ENCODE results near the gene YY1.
"Not testable (repeated sequence)": the region's sequence is repeated elsewhere in the genome, so short reads cannot be mapped to it uniquely, and the experiment has no call there.

Gene YY1

DNA sequence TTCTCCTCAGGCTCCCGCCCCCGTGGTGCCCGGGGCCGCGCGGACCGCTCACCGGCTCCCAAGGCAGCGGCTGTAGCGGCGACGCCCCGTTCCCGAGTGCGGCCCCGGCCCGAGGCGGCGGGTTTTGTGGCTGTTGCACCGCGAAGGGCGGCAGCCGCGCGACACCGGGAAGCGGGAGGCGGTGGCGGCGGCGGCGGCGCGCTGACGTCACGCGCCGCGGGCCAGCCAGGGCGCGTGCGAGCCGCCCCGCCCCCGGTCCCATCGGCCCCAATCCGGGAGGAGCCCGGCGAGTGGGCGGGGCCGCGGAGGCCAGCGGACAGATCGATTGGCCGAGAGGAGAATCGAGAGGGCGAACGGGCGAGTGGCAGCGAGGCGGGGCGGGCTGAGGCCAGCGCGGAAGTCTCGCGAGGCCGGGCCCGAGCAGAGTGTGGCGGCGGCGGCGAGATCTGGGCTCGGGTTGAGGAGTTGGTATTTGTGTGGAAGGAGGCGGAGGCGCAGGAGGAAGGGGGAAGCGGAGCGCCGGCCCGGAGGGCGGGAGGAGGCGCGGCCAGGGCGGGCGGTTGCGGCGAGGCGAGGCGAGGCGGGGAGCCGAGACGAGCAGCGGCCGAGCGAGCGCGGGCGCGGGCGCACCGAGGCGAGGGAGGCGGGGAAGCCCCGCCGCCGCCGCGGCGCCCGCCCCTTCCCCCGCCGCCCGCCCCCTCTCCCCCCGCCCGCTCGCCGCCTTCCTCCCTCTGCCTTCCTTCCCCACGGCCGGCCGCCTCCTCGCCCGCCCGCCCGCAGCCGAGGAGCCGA lies at the start of gene YY1:
Gene YY1 (plus strand): TSS at position 726 of the 792 bp plus-strand sequence. CDS start 101 bp downstream, outside the sequence.
- DNase-seq = peak; percentile 99

DNA sequence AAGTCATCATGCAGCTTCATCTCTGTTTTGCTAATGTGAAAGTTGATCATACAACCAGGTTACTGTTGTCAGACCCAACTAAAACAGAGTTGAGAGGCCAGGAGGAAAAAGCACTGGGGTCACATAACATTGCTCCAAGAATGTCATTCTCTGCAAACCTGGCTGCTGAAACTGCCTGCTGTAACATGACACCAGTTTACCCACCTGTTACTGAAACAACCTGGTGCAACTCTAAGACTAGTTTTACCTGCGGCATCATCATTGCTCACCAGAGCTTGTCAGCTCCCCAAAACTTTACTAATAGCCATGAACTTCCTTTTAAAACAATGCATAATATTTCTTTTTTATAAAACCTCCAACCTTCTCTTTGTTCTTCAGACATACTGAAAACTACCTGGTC lies 48.8 kb upstream of the YY1 start:
- DNase-seq = no peak

DNA sequence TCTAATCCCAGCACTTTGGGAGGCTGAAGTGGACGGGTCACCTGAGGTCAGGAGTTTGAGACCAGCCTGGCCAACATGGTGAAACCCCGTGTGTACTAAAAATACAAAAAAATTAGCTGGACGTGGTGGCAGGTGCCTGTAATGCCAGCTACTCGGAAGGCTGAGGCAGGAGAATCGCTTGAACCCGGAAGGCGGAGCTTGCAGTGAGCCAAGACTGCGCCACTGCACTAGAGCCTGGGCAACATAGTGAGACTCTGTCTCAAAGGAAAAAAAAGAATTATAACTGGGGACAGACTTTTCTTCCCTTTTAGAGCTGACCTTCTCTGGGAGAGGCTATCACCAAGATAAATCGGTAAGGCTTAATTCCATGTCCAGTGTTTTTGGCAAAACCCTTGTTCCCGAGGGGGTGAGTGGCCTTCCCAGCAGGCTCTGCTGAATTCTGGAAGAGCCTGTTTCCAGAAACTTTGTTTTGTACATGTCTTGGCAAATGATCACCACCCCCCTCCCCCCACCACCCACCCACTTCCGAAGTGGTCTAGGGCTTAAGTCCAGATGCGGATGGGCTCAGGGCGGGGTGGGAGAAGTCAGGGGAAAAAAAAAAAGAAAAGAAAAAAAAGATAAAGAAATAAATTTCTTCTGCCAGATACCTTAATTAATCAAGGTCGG lies 47.2 kb upstream of the YY1 start:
- DNase-seq = no peak

DNA sequence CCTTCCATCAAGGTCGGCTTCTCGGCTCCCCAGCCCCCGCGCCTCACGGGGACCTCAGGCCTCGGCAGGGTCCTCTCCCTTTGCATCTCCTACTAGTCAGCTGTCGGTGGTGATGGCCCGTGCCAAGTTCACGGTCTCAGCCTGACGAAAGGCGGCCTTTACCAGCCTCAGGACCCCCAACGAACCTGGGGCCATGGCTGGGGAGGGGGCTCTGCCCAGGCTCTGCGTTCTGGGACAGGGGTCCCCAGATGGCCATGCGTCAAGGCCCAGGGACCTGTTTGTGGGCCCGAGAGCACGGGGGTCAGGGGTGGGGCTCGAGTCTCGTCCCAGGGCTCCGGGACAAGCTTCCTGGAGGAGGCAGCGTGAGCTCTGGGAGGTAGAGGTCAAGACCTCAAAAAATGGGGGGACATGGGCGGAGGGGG lies 46.7 kb upstream of the YY1 start:
- DNase-seq = no peak

DNA sequence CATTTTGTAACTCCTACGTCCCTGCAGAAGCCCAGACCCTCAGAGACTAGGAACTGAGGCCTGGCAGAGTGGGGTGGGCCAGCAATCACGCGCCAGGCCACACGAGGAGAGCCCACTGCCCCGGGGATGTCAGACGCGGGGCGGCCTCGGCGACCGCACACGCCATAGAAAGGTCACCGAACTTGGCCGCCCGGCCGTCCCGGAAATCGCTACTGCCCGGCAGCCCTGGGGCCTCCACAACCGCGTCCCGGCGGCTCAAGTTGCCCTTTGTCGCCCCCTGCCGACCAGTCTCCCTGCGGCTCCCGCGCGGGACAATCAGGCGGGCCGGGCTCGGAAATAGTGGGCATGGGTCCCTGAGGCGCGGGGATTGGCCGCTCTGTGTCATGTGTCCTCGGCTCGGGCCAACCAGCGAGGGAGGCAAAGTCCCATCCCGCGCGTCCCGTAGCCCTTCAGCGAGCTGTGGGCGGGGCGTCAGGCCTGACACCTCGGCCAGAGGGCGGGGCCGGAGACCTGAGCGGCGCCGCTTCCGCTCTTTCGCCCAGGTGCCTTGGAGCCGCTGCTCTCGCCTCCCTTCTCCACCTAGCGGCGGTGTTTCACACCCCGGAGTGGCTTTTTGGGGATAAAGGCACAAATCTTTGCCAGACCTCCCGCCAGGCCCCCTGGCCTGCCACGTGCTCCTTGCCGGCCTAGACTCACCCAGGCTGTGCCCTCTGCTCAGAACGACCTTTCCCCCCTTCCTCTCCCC lies 46.1 kb upstream of the YY1 start:
- peak; percentile 99 for DNase-seq

DNA sequence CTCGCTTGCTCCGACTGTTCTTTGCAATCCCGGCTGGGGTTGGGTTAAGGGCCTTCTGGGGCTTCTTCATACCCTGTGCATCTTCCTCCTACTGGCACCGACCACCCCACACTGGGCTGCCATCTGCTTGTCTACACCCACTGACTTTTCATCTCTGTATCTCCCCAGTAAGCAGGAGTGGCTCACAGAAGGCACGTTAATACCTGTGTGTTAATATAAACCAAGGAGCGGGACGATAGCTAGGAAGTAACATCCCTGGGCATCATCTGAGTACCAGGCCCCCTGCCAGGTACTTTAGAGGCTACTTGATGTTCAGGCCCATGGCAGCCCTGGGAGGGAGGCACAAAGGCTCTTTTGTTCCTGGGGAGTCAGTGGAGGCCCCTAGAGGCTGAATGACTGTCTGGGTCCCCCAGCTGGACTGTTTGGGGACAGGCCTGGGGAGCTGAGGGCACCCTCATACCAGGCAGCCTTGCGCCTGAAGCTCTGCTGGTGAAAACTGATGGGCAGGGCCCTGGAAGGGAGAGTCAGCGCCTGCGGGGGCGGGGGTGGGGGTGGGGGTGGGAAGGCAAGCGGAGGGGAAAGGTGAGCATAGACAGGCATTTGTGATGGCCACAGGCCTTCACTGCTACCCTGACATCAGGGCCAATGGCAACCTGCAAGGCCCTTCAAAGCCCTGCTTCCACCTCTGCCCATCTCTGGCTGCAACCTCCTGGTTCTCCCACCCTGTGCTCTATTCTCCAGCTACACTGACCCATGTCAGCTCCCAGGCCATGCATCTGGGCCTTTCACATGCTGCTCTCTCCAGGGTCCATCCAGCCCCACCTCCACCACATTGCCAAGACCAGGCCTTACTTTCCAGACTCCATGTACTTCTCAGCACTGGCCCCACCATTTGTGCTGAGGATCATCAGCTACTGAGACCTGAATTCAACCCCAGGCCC lies 45.3 kb upstream of the YY1 start:
- no peak for DNase-seq

DNA sequence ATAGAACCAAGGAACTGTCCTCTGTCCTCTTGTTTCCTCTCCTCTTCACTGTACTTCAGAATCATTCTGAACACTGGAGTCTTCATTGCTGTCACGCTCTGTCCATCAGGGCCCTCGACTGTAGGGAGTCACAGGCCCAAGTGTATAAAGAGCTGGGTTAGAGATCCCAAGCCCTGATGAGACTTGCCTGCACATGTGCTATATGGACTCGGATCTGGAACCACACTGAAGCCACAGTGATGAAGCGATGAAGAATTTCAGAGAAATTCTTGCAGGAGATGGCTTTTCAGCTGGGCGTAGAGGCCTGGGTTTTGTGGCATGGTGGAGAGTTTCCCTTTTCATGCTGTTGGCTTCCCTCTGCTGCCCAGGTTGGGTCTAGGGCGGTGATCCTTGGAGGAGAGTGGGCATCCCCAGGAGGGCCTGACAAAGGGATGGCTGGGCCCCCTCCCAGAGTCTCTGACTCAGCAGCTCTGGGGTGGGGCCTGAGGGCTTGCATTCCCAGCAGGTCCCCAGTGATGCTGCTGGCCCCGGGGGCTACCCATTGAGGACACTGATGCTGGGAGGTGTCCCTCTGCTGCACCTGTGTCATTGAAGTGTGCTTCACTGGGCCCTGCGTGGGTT lies 39.6 kb upstream of the YY1 start:
- DNase-seq = no peak

DNA sequence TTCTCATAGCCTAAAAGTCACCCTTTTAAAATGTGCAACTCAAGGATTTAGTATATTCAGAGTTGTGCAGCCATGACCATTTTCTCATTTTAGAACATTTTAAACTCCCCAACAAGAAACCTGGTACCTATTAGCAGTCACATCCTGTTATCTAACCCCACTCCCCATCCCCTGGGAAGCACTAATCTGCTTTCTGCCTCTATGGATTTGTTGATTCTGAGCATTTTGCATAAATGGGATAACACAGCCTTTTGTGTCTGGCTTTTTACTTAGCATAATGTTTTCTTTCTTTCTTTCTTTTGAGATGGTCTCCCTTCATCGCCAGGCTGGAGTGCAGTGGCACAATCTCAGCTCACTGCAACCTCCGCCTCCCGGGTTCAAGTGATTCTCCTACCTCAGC lies 38.6 kb upstream of the YY1 start:
- no peak for DNase-seq

DNA sequence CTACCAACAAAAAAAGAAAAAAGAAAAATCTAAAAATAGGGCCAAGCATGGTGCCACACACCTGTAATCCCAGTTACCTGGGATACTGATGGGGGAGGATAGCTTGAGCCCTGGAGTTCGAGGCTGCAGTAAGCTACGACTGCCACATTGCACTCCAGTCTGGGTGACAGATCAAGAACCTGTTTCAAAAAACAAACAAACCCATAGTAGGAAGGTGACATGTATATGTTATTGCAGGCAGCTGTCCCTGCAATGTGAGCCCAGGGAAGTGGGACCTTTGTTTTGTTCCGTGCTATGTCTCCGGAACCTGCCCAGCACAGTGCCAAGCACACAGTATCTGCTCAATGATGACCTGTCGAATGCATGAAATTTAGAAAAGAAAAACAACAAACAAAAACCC lies 37.2 kb upstream of the YY1 start:
- no peak for DNase-seq

DNA sequence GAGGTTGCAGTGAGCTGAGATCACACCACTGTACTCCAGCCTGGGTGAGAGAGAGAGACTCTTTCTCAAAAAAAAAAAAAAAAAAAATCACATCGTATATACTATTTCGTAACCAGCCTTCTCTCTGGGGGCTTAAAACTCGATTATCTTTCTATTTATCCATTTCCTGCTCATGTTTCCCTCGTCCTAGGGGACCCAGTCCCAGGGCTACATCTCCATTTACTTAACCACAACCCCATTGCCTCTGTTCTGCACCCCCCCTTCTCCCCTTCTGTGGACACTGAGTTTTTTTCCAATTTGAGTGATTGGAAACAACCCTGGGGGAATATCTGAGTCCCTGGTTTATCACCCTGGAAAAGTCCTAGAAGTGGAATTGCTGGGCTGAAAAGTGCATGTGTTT lies 36.2 kb upstream of the YY1 start:
- no peak for DNase-seq

DNA sequence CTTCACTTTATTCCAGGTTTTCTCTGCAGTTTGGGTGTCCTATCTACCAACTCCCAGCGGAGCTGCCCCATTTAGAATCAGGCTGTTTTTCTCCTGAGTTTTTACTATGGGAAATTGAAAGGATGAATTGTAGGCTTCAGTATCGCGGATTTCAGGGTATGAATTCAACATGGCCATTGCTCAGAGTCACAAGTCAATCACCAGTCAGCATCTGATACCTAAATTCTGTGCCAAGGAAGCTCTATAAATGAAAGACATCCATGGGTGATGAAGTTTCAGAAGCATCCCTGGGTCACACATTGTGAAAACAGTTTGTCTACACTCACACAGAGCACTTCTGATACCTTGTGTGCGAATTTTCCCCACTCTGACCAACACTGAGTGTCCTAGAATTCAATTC lies 35.8 kb upstream of the YY1 start:
- no peak for DNase-seq

DNA sequence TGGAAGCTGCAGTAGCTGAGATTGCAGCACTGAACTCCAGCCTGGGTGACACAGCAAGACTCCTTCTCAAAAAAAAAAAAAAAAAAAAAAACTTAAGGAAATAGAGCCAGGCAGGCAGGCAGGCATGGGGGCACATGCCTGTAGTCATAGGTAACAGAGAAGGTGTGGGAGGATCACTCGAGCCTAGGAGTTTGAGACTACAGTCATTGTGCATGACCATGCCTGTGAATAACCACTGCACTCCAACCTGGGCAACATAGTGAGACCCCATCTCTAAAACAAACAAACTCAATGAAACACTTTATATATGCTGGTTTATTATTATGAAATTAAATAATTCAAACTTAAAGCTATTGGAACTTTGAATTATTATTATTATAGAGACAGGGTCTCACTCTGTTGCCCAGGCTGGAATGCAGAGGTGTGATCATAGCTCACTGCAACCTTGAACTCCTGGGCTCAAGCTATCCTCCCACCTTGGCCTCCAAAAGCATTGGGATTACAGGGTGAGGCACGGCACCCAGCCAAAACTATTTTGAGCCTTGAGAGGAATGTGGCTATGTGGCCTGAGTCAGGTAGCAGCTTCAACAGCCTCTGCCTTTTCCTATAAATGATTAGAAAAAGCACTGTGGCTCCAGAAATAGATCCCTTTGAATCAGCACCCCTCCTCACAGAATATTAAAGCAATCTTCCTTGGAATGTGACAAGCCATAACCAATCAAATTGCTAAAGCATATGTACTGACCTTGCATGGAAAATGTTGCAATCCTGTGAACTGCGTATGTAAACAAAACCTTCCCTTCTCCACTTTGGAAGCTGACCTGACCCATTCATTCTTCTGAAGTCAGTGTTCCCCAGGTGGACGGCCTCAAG lies 34.7 kb upstream of the YY1 start:
- DNase-seq = no peak

DNA sequence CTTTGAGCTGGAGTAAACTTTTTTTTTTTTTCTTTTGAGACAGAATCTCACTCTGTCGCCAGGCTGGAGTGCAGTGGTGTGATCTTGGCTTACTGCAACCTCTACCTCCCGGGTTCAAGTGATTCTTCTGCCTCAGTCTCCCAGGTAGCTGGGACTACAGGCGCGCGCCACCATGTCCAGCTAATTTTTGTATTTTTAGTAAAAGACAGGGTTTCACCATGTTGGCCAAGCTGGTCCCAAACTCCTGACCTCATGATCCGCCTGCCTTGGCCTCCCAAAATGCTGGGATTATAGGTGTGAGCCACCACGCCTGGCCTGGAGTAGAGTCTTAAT lies 34.1 kb upstream of the YY1 start:
- DNase-seq = not testable (repeated sequence)

DNA sequence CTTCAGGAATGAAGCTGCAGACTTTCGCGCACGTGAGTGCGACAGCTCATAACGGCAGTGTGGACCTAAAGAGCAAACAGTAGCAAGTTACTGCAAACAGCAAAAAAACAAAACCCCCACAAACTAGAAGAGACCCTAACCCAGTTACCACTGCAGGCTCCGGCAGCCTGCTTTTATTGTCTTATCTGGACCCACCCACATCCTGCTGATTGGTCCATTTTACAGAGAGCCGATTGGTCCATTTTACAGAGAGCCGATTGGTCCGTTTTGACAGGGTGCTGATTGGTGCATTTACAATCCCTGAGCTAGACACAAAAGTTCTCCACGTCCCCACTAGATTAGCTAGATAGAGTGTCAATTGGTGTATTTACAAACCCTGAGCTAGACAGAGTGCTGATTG lies 31.4 kb upstream of the YY1 start:
- not testable (repeated sequence) for DNase-seq

DNA sequence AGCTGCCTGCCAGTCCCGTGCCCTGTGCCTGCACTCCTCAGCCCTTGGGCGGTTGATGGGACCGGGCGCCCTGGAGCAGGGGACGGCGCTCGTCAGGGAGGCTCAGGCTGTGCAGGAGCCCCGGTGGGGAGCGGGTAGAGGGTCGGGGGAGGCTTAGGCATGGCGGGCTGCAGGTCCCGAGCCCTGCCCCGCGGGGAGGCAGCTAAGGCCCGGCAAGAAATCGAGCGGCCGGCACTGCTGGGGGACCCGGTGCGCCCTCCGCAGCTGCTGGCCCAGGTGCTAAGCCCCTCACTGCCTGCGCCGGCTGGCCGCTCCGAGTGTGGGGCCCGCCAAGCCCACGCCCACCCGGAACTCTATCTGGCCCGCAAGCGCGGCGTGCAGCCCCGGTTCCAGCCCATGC lies 30.8 kb upstream of the YY1 start:
- not testable (repeated sequence) for DNase-seq

DNA sequence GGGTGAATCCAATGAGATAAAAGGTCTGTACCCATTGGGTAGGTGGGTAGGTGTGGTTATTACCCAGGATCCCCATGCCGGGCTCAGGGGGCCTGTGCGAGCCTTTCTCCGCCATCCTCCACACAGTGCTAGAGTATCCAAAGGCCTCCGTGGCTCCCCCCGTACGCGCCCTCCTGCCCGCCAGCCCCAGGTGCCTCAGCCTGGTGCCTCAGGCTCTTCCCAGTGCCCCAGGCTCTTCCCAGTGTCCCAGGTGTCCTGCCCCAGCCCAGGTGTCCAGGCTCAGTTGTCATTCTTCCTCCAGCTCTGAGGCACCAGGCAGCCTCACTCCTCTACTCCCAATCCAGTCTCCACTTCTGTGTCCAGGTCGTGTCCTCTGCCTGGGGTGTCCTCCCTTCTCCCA lies 27.6 kb upstream of the YY1 start:
- no peak for DNase-seq

DNA sequence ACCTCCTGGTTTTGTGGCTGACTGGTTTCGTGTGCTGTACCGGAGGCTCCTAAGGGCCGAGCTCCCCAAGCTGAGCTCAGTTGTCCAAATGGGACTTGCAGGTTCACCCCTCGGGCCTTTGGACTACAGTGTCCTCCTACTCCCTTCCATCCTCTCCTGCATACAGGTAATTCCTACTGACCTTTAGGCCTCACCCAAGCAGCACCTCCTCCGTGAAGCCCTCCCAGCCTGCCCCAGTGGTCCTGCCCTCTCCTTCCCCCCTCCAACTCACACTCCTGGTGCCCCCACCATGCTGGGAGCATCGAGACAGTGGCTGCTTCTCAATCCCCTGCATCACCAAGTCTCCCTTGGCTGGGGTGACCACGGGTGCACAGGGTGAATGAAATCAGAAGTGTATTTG lies 27.1 kb upstream of the YY1 start:
- DNase-seq = no peak

DNA sequence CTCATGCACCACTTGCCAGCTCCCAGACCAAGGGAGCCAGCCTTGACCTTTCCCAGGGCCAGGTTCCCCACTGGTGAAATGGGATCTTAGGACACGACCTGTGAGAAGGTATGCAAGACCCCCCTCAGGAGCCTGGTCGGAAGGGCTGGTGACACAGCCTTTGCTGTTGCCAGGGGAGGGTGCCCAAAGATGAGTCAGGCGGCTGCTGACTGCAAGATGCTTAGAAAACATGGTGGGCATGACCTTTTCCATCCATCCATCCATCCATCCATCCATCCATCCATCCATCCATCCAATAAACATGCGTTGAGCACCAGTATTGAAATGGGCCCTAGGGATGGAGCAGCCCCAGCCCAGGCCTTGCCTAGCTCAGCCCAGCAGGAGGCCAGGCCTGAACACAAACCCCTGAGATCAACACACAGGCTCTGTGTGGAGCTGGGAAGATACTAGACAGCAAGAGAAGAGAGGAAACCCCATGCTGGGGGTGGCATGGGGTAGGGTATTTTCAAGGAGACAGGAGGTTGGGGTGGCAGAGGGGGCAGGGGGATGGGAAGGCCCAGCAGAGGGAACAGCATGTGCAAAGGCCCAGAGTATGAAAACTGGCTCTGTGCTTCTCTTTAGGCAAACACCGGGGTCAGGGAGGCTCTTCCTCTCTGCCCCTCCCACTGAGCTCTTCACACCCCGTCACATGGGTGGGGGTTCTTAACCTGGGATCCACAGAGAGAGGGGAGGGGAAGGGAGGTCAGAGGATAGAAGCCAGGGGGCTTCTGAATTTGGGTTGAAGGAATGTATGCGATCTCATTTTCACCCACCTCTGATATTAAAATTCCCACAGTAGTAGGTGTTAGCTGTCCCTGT lies 26.2 kb upstream of the YY1 start:
- no peak for DNase-seq

DNA sequence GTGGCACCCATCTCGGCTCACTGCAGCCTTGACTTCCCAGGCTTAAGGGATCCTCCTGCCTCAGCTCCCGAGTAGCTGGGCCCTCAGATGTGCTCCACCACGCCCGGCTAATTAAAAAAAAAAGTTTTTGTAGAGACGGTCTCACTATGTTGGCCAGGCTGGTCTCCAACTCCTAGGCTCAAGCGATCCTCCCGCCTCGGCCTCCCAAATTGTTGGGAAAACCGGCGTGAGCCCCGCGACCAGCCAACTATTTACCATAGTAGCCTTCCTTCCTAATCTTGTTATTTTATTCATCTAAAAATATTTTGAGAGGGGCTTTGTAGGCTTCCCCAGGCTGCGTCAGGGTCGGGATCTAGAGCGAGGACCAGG lies 25.4 kb upstream of the YY1 start:
- DNase-seq = no peak

All from CD4-positive, alpha-beta T cell treated with Interleukin-4 for 4 hours (primary cell).